Muscle layer of duodenum (tissue), 2 donors: ENCODE data around the gene ARHGAP21.

Experiments
- H3K27ac ChIP-seq: one replicate; pipeline ENCODE4 v1.7.0; 2013; ENCODE audit warnings: mild to moderate bottlenecking, low read length
- H3K27me3 ChIP-seq: one replicate; pipeline ENCODE4 v1.7.0; 2013; ENCODE audit warnings: low read depth, mild to moderate bottlenecking, control low read depth, low read length
- H3K36me3 ChIP-seq, 2 donors: one replicate each; pipeline ENCODE4 v1.7.0; 2013; ENCODE audit warnings: low read length in 2 of 2, control low read depth in 1 of 2, mild to moderate bottlenecking in 1 of 2; ENCODE audit not compliant: insufficient read depth in 2 of 2, control insufficient read depth in 1 of 2
- H3K4me1 ChIP-seq, 2 donors: one replicate each; pipeline ENCODE4 v1.7.0; 2013; ENCODE audit warnings: low read length in 2 of 2, mild to moderate bottlenecking in 2 of 2, control low read depth in 1 of 2, moderate library complexity in 1 of 2; ENCODE audit not compliant: insufficient read depth in 2 of 2, control insufficient read depth in 1 of 2
- H3K4me3 ChIP-seq, 2 donors: one replicate each; pipeline ENCODE4 v1.7.0; 2013; ENCODE audit warnings: low read length in 2 of 2, low read depth in 1 of 2, mild to moderate bottlenecking in 1 of 2
- H3K9me3 ChIP-seq, 2 donors: one replicate each; pipeline ENCODE4 v1.7.0; 2013; ENCODE audit warnings: low read length in 2 of 2, control low read depth in 1 of 2, mild to moderate bottlenecking in 1 of 2; ENCODE audit not compliant: control insufficient read depth in 1 of 2
- donor health status: healthy.

The ARHGAP21 gene

GRCh38 chr10:24706479-24707118 is 17.1 kb downstream of the ARHGAP21 start:
- no peaks in the 10 kb centered on the region for H3K9me3 ChIP-seq
- no peak overlapping the region for H3K4me3 ChIP-seq
- H3K4me1 ChIP-seq = peaks cover 0 to 35% of the 10 kb centered on the region in 2 donors
- H3K36me3 ChIP-seq = no peaks in the 10 kb centered on the region
- no peak overlapping the region for H3K27ac ChIP-seq
- no peaks in the 10 kb centered on the region for H3K27me3 ChIP-seq

DNA sequence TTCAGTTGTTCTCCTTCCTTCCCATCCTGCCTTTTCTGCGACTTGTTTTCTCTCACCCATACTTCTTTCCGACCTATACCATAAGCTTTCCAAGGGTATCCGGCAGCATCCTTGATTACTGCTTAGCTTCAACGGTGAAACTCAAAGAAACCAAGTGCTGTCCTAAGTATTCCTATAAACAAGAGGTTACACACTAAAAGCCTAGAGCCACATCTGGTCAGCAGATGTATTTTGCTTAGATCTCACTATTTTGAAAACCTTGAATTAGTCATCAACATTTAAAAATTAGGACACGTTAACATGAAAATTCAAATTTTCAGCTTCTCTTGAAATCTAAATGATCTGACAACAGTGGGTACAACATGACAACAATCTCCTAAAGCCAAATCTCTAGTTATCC is 20.0 kb downstream of the ARHGAP21 start:
- peaks cover 0 to 31% of the 10 kb centered on the region in 2 donors for H3K4me1 ChIP-seq
- no peak overlapping the region for H3K4me3 ChIP-seq
- no peaks in the 10 kb centered on the region for H3K9me3 ChIP-seq
- H3K27ac ChIP-seq = no peak overlapping the region
- no peaks in the 10 kb centered on the region for H3K36me3 ChIP-seq
- H3K27me3 ChIP-seq = no peaks in the 10 kb centered on the region

DNA sequence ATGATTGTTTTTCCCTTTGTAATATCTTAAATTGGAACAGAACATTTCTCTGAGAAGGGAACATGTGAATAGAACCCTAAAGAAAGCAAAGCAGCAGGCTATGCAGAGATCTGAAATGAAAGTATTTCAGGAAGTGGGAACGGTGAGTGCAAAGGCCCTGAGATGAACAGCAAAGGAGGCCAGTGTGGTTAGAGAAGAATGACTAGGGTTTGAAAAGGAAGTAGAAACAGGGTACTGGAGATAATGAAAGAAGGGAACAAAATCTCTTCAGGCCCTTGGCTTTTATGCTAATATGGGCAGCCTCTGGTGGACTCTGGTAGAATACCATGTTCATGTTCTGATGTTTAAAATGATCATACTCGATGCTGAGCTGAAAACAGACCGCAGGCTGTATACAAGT is 22.2 kb downstream of the ARHGAP21 start:
- H3K4me3 ChIP-seq = no peak overlapping the region
- H3K27me3 ChIP-seq = no peaks in the 10 kb centered on the region
- H3K4me1 ChIP-seq = peaks cover 0 to 14% of the 10 kb centered on the region in 2 donors
- H3K27ac ChIP-seq = no peak overlapping the region
- H3K9me3 ChIP-seq = no peaks in the 10 kb centered on the region
- H3K36me3 ChIP-seq = no peaks in the 10 kb centered on the region

DNA sequence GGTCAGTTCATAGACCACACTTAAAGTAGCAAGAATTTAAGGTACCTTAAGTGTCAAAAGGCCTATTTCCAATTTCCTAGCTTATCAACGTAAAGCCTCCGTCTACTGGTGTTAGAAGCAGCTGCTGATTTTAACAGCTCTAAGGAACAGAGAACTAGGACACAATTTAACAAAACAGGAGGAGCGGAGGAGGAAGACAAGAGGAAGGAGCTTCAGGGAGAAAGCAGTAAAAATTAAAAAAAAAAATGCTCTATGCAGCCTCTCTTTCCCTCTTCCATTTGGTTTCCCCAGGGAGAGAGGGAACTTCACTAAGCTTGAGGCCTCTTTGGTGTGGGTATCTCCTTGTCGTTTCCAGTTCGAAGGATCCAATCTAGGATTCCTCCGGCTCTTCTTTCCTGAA is 22.7 kb downstream of the ARHGAP21 start:
- H3K36me3 ChIP-seq = no peaks in the 10 kb centered on the region
- H3K4me1 ChIP-seq = peaks cover 0 to 9% of the 10 kb centered on the region in 2 donors
- H3K9me3 ChIP-seq = no peaks in the 10 kb centered on the region
- H3K27ac ChIP-seq = no peak overlapping the region
- no peak overlapping the region for H3K4me3 ChIP-seq
- H3K27me3 ChIP-seq = no peaks in the 10 kb centered on the region

GRCh38 chr10:24698270-24698669 is 25.4 kb downstream of the ARHGAP21 start:
- no peak overlapping the region for H3K27ac ChIP-seq
- no peaks in the 10 kb centered on the region for H3K36me3 ChIP-seq
- H3K4me3 ChIP-seq = no peak overlapping the region
- no peaks in the 10 kb centered on the region for H3K9me3 ChIP-seq
- peaks cover 0 to 8% of the 10 kb centered on the region in 2 donors for H3K4me1 ChIP-seq
- H3K27me3 ChIP-seq = no peaks in the 10 kb centered on the region

GRCh38 chr10:24697080-24697479 is 26.6 kb downstream of the ARHGAP21 start:
- Histone ChIP-seq H3K36me3 (no peaks in the 10 kb centered on the region), H3K27ac (no peak overlapping the region), H3K9me3 (no peaks in the 10 kb centered on the region), H3K4me3 (no peak overlapping the region), H3K4me1 (peaks cover 0 to 8% of the 10 kb centered on the region in 2 donors), H3K27me3 (no peaks in the 10 kb centered on the region)

DNA sequence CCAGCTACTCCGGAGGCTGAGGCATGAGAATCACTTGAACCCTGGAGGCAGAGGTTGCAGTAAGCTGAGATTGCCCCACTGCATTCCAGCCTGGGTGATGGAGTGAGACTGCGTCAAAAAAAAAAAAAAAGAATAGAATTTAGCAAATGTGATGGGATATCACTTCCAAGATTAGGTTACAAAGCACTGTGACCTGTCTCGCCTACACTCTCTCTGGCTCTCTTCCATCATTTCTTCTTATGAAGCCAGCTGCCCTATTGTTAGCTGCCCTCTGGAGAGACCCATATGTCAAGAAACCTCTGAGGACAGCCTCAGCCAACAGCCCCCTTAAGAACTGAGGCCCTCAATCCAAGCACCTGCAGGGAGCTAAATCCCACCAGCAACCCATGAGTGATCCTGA is 28.2 kb downstream of the ARHGAP21 start:
- H3K9me3 ChIP-seq = no peaks in the 10 kb centered on the region
- no peaks in the 10 kb centered on the region for H3K36me3 ChIP-seq
- H3K27me3 ChIP-seq = no peaks in the 10 kb centered on the region
- H3K4me3 ChIP-seq = no peak overlapping the region
- H3K27ac ChIP-seq = no peak overlapping the region
- H3K4me1 ChIP-seq = peaks cover 0 to 8% of the 10 kb centered on the region in 2 donors

- Histone ChIP-seq H3K4me3 (no peak overlapping the region), H3K36me3 (no peaks in the 10 kb centered on the region), H3K27me3 (no peaks in the 10 kb centered on the region), H3K9me3 (no peaks in the 10 kb centered on the region), H3K27ac (no peak overlapping the region), H3K4me1 (peaks cover 0 to 8% of the 10 kb centered on the region in 2 donors)
These were observed 29.6 kb downstream of the ARHGAP21 start for GRCh38 chr10:24694086-24694485.

DNA sequence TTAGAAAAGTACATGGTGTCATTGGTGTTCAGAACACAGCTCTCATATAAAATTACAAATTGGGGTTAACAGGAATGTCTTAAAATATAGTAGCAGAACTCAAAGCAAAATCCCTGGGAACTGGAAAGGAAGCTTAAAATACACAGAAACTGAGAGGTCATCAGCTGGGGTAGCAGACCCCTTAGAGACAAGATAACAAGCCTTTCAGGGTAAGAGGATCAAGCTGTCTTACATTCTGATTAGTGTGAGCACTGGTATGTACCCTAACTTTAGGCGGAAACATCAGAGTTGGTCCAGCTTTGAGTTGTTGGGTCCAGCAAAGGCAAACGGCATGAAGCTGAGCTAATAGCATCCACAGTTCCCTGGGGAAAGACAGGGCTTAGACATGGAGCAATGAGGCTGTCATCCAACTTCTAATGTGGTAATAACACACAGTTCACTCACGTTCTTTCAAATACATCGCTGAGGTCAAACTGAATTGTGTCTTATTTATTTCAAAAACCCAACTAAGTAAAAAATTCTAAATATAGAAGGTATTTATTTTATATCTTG is 32.6 kb downstream of the ARHGAP21 start:
- Histone ChIP-seq H3K27ac (no peak overlapping the region), H3K36me3 (no peaks in the 10 kb centered on the region), H3K27me3 (no peaks in the 10 kb centered on the region), H3K9me3 (no peaks in the 10 kb centered on the region), H3K4me3 (no peak overlapping the region), H3K4me1 (peaks cover 0 to 5% of the 10 kb centered on the region in 2 donors)

DNA sequence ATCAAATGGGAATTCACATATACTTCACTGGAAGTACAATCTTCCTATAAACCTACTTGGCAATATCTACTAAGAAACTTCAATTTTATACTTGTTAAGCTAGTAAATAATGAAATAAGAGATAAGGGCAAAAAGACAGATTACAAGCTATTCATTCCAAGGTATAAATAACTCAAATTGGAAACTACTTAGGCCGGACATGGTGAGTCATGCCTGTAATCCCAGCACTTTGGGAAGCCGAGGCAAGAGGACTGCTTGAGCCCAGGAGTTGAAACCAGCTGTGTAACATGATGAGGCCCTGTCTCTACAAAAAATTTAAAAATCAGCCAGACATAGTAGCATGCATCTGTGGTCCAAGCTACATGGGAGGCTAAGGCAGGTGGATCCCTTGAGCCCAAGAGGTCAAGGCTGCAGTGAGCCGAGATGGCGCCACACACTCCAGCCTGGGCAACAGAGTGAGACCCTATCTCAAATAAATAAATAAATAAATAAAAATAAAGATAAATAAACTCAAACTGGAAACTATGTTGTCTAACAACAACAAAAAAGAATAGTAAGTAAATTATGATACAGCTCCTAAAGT is 37.6 kb downstream of the ARHGAP21 start:
- H3K27ac ChIP-seq = no peak overlapping the region
- no peaks in the 10 kb centered on the region for H3K27me3 ChIP-seq
- peaks cover 1 to 6% of the 10 kb centered on the region in 2 donors for H3K4me1 ChIP-seq
- no peaks in the 10 kb centered on the region for H3K9me3 ChIP-seq
- H3K36me3 ChIP-seq = no peaks in the 10 kb centered on the region
- no peak overlapping the region for H3K4me3 ChIP-seq

GRCh38 chr10:24683554-24683953 is 40.1 kb downstream of the ARHGAP21 start:
- Histone ChIP-seq H3K27me3 (no peaks in the 10 kb centered on the region), H3K36me3 (no peaks in the 10 kb centered on the region), H3K9me3 (no peaks in the 10 kb centered on the region), H3K4me3 (no peak overlapping the region), H3K4me1 (peaks cover 6% of the 10 kb centered on the region in 2 donors), H3K27ac (no peak overlapping the region)
